Urothelium cell line (cell line): ENCODE data around the gene RACGAP1.
A peak's percentile ranks its signal among the peaks of the same experiment; 100 is the strongest.

Source experiments
- DNase-seq: peaks from one replicate; pipeline ENCODE4 v3.0.0; 2011; ENCODE audit warnings: low spot score, mixed read lengths
- FAIRE-seq: peaks from 2 replicates; lab custom pipeline; 2011; peaks lifted over from hg19 to GRCh38; lab: Jason Lieb, UNC

Gene RACGAP1

DNA sequence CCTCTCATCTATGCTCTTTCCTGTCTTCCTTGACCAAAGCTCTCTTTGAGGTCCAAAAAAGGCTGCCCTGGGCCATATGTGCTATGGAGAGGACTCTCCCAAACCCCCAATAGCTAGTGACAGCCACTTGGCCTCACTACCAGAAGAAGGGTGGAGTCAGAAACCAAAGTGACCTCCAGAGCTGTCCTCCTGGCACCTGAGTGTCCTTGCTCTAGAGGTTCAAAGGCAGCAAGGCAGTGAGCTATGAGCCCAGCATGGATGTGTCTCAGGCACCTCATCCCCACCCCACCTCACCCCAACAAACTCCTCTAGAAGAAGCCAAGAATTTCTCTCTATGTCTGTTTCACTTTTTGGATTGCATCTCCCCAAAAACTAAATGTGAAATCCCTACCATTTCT lies 67.7 kb downstream of the RACGAP1 start:
- no peak for DNase-seq

DNA sequence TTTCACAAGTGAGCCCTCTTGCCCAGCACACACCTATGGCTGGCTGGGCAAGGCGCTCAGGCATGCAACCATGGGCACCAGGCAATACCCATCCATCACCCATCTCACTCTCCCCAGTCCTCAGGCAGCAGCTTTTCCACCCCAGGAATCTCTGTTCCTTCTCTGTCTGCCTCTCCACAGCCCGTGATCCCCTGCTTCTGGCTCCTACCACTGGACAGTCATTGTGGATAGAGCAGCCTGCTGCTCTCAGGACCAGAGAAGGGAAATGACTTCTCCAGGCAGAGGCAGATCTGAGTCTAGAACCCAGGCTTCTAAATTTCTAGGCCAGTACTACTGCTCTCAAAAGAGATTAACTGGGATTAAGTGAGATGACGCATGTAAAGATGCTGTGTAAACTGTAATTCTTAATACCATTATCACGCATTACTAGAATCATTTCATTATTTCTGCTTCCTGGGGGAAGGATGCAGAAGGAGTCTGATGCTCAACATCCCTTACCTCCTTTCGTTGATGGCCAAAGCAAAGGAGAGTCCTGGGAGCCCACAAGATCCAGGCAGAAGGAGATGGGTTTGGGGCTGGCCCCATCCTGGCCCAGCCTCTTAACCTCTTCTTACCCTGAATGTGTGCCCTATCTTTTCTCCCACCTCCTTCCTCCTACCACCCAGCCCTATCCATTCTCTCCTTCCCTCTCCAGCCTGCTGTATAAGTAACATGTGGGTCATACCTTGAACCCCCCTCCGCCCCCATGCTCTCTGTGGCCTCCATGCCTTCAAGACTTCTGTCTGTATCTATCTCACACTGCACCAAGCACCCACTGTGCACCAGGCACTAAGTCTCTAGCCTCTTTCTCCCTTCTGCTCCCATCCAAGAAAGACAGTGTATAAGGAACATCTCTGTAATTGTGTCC lies 68.4 kb downstream of the RACGAP1 start:
- DNase-seq: no peak
- FAIRE-seq: no peak

More for the DNA sequence above, 67.7 kb downstream of the RACGAP1 start:
- no peak for FAIRE-seq

DNA sequence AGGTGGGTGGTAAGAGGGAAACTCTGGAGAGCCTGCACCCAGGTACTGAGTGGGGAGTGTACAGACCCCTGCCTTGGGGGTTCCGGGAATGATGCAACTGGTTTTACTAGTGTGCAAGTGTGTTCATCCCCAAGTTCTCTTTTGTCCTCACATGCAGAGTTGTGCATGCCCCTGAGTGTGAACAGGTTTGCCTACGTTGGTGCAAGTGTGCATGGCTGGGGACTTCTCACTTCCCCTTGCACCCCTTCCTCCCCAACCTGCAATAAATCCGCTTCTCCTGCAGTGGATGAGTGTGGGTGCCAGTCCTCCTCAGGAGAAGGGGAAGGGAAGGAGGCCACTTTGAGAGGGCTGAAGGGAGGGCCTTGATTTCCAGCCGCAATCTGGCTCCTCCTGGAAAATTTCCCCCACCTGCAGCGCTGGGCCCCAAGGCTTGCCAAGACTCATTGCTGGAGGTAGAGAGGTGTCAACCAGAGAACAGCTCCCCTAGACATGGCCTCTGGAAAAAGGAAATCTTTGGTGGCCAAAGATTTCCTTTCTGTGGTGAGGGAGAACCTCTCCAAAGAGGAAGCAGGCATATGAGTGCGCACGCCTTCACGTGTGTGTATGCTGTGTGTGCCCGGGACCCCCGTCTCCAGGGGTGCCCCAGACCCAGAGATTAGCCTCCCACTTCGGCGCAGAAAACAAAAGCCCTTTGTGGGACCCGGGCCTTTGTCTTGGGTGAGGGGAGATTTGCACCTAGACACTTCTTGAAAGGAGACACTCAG lies 69.2 kb downstream of the RACGAP1 start:
- FAIRE-seq (no peak), DNase-seq (no peak)

DNA sequence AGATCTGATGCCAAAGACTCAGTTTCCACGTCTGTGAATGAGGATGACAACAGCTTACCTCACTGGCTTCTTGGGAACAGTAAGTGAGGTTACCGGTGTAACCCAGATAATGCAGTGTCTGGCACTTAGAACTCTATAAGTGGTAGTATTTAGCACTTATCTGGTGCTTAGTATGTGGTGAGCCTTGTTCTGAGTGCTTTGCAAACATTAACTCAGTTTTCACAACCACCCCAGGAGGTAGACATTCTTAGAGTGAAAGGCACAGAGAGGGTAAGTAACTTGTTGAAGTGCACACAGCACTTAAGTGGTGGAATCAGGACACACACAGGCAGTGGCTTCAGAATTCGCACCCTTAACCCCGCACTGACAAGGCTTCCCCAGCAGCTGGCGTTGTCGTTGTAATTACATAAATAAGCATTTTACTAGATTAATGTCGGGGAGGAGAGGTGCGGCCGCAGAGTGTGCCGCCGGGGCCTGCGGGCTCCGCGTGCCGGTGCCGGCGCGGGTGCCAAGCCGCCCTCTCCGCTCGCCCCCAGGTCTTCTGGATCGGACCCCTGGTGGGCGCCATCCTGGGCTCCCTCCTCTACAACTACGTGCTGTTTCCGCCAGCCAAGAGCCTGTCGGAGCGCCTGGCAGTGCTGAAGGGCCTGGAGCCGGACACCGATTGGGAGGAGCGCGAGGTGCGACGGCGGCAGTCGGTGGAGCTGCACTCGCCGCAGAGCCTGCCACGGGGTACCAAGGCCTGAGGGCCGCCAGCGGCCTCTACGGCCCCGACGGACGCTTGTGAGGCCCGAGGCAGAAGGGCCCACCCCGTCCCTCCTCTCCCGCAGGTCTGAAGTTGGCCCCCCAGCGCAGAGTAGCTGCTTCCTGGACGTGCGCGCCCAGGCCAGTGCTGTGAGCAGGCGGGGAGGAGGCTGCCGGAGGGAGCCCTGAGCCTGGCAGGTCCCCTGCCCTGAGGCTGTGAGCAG lies 70.1 kb downstream of the RACGAP1 start:
- FAIRE-seq (no peak), DNase-seq (no peak)

DNA sequence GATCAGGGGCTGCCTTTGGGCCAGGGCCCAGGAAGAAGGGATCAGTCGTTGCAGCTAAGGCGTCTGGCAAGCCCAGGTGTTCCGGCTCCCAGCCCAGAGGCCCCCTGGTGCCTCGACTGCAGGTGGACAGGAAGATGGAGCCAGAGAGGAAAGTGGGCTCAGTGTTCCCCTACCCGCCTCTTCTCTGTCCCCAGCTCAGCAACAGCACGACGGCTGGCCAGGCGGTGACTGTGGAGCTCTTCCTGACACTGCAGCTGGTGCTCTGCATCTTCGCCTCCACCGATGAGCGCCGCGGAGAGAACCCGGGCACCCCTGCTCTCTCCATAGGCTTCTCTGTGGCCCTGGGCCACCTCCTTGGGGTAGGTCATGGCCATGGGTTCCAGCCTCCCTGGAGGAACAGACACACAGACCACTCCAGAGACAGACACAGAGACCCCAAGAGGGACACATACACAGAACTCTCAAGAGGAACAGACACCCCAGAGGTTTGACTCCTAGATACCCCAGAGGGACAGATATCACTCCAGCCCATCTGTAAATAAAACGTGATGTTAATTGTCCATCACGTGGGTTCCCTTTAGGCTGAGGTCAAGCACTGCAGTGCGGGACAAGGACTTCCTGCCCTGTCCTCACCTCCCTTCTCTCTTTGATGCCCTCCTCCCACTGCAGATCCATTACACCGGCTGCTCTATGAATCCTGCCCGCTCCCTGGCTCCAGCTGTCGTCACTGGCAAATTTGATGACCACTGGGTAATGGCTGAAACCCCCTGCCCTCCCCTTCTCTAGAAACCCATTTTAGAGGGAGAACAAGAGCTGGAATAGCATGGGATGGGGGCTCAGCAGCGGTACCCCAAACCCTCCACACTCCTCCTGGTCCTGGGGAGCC lies 71.1 kb downstream of the RACGAP1 start:
- no peak for DNase-seq
- no peak for FAIRE-seq

DNA sequence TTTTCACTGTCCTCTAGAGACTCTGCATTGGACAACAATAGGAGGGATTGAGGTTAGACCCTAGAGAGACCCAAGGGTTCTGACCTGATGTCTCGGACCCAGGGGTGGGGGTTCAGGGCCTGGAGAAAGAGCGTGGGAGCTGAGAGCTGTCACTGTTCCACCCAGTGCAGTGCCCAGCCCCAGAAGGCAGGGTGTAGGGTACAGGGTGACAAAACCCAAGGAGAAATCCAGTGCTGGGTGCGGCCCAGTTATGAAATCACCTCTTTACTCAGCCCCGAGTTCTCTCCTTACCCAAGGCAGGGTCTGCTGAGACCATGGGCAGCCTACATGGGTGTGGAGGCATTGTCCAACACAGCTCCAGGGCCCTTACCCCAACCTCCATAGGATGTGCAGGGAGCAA lies 72.1 kb downstream of the RACGAP1 start:
- DNase-seq (no peak), FAIRE-seq (no peak)

DNA sequence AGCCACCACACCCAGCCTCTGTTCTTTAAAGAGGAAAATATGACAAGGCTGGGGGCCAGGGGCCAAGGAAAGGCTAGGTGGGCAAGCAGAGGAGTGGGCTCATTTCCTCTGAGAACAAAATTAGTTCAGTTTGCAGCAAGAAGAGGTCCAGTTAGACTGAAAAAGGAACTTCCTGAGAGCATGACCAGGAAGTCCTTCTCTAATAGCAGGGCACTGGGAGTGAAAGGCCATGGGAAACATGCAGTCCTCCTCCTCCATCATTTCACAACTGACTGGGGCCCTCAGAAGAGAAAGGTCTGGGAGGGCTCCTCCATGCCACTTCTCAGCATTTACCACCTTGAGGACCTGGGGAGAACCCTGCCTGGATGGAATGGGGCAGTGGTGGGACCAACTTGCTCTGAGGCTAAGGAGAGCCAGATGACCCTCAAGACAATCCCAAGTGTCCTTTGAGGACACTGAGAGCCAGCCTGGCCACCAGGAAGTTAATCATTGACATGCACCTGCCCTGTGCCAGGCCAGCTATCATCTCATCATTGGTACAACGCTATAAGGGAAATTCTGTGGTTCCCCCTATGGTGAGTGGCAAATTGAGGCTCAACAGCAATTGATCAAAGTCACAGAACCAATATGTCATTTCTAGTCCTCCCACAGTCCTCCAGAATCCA lies 72.8 kb downstream of the RACGAP1 start:
- FAIRE-seq: no peak

DNA sequence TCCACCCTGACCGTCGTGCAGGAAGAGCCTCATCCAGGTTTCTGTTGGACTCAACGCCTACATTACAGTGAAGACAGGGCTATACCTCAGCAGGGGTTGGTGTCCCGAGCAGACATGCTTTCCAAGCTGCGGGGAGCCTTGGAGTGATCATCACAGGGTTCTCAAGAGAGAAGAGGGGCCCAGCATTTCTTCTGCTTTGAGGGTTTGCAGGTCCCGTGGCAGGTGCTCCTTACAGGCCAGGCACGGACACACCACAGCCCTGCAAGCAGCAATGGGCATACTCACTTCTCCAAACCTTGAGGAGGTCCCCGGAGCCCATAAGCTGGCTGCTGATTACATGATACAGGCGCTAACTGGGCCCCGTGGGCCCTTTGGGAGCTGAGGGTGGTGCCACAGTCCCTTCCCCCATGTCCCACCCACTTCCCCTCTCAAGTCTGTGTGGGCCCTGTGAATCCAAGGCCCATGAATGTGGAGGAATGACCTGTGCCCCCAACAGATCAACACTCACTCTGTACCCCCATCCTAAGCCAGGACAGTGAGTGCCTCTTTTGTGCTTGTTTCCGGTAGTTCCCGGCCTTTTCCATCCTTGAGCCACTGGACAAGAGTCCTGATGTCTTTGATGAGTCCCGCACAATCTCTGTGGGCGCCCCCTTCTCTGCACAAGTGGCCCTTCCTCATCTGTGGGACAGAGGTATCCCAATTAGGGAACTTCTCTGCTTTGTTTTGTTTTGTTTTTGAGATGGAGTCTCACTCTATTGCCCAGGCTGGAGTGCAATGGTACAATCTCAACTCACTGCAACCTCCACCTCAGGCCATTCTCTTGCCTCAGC lies 73.7 kb downstream of the RACGAP1 start:
- no peak for FAIRE-seq
- no peak for DNase-seq

More for the DNA sequence above, 72.8 kb downstream of the RACGAP1 start:
- no peak for DNase-seq

DNA sequence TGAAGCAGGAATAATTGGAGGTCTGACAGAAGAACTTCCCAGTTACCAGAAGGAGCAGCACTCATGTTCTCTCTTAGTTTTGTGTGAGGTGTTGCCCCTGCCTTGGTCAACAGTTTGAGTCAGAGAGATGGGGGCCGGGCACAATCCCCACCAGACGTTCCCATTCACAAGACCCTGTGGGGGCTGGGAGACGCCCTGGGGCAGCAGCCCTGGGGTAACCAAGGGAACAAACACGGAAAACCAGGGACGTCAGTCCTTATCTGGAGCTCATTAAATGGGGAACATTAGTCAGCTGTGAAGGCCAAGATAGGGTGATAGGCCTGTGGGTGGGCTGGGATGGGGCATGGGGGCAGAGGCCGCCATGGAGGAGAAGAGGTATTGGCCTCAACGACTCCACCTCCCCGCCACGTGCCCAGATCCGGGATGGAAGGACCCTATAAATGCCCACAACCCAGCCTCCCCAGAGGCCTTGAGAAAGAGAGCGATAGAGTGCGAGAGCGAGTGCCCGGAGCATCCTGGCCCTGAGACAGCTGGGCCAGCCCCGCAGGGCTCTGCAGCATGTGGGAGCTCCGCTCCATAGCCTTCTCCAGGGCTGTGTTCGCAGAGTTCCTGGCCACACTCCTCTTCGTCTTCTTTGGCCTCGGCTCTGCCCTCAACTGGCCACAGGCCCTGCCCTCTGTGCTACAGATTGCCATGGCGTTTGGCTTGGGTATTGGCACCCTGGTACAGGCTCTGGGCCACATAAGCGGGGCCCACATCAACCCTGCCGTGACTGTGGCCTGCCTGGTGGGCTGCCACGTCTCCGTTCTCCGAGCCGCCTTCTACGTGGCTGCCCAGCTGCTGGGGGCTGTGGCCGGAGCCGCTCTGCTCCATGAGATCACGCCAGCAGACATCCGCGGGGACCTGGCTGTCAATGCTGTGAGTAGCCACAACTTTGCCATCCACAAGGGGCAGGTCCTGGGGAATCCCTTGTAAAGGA lies 74.7 kb downstream of the RACGAP1 start, which contains the start of gene AQP2:
Gene AQP2 (plus strand): TSS at position 465 of the 979 bp plus-strand sequence. CDS start 94 bp downstream, at position 559.
- DNase-seq: no peak
- no peak for FAIRE-seq

DNA sequence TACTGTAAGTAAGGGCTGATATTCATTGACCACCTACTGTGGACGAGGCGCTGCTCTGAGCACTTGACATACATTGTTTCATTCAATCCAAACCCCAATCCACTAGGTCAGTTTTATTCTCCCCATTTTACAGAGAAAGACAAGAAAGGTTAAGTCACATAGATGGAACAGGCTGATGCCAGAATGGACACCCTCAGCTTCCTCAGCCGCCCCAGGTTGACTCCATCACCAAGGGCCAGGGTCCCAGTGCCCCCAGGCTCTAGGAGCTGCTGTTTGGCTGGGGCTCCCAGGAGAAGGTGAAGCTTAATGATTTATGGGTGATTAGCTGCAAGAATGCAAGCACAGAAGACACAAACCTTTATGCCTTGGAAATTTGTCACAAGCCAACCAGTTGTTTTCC lies 75.4 kb downstream of the RACGAP1 start:
- no peak for DNase-seq

DNA sequence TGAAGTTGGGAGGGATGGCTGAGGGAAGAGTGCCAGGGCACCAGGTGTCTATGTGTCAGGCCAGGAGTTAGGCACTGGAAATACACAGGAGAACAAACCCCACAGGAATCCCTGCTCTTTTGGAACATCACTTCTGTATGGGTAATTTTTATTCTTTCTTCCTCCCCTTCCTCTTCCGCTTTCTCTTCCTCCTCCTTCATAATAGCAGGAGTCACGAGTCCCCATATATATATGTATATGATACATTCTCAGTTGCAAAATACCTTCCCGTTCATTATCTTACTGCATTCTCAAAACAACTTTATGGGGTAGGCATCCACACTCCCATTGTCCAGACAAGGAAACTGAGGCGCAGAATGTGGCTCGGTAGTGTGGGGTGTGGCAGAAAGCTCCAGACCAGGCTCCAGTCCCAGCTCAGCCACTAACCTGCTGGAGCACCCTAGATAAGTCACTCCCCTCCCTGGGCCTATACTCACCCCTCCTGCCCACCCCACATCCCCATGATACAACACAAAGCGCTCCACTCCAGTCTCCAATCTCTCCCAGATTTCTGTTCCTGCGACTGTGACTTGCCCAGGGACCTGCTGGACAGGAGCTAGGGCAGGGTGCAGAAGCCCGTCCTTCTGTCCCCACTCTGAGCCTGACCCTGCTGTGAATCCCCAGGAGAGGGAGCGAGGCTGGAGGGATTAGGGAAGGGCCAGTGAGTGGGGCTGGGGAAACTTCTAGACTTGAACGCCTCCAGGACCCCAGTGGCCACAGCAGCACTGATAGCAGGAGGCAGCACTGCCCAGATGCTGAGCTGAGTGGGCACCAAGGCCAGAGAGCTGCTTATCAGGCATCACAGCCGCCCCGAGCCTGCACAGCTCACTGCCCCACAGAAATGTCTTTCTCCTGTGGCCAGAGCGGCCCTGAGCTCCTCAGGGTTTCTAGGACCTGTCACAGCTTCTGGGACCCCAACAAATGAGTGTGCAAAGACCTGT lies 76.1 kb downstream of the RACGAP1 start:
- DNase-seq (no peak), FAIRE-seq (no peak)

More for the DNA sequence above, 75.4 kb downstream of the RACGAP1 start:
- no peak for FAIRE-seq

DNA sequence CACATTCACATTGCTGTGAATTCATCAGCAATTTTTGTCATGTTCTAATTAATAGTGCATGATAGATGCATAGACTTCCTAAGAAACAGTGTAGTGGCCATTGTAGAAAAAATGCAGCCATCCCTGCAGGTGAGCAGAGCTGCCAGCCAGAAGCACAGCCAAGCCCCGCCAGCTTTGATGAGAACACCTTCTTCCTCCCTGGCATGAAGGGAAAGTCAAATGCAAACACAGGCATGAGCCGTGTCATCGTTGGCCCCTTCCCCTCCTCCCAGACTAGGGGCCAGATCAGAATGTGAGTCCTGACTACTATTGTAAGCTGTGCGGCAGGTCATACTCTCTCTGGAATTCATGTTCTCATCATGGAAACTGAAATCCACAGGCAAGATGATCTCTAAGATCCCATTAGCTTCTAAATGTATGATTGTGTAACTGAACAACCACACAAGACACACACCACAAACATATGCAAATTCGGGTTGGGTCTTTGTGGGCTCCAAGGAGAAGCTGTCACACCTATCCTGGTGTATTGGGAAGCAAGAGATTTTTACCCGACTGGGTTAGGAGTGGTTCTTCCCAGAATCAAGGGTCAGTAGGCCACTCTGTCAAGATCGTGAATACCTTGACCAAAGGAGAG lies 77.6 kb downstream of the RACGAP1 start:
- FAIRE-seq (no peak), DNase-seq (no peak)

DNA sequence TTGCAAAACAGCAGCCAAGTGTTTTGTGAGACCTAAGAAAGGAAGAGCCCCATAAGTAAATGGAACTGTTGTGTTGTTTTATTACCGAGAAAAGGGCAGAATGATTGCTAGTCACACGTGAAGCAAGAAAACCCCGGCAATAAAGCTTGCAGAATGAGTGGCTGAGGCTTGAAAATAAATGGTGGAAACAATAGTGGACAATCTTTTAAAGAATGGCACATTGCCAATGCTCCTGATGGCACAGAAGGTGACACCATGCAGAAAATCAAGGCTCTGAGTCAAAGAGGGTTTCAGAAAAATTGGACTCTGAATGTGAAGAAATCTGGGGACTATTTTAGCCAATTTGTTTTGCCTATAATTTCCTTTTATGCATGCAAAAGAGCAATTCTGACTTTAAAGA lies 78.8 kb downstream of the RACGAP1 start:
- DNase-seq: no peak
- FAIRE-seq: no peak

DNA sequence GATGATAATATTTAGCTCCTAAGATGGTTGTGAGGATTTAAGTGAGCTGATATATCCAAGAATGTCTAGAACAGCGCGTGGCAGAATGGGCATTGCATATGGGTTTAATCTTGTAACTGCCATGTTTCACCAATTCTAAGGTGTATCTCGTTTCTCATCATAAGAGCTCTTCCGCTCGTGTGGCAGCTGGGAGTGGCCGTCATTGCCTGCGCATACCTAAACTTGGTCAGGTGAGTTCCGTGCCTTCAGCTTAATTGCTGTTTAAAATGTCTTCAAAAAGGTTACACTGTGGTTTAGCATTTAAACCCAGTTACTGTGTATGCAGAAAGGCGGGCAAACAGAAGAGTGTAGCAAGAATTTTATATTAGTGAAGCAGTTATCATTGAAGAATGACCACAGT lies 79.2 kb downstream of the RACGAP1 start:
- no peak for FAIRE-seq
- DNase-seq: no peak

DNA sequence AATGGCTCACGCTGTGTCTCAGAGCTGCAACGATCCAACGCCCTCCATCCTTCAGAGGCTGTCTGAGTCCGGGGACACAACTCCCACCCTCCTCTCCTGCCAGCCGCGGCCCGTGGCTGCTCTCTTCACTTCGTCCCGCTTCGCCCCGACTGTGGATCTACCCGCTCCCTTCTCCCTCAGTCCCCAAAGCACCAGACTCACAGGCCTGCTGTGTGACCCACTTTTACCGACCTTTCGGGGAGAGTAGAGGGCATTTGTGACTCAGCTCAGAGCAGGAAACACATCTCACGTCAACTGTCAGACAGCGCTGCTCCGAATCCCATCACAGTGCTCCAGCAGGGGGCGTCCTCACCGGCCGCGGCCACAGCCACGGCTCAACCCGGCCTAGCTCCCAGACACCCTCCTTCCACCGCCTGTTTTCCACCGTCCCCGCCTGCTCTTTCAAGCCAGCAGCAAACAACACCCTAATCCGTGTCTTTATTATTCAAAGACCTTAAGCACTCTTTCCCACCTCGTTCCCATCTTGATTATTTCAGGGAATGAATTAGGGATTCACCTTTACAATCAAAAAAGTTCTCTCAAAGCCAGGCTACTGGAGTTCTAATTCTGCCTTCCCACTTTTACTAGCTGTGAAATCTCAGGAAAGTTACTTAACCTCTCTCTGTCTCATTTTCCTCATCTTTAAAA lies 79.8 kb downstream of the RACGAP1 start:
- peak; percentile 90 for DNase-seq
- peak; percentile 80 for FAIRE-seq
